ENCODE results near the gene LAMA2.

- TF ChIP-seq POLR2A (IDR thresholded peaks at IDR 0.05) = no peak
- no peak for TF ChIP-seq POLR2AphosphoS5 (IDR thresholded peaks at IDR 0.05)
Observed at GRCh38 chr6:129014302-129014701, 131.4 kb downstream of the LAMA2 start.

All from spleen (tissue), 3 donors.